Cerebellar nuclear complex (tissue), 1 donor: ENCODE measurements around the gene SMOC1.

Experiments used
- DNase-seq, 2 experiments: peaks; one replicate each; lab custom pipeline; 2025; lab: John Stamatoyannopoulos, UW

Gene SMOC1

DNA sequence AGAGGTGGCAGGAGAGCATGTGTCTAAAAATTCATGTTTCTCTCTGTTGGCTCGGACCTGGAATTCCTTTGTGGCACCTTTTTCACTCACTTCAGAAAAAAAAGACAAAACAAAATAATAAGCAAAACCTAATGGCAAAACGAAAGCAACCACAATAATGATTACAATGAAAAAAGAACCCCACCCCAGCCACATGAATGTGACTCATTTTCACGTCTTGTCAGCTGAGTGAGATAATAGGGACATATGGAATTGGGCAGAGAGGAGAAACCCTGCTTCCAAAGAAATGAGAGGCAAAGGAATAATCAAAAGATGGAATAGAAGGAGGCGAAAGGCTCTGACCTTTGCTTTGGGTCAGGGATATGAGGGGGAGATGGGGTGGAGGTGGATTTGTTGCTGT lies 166.1 kb downstream of the SMOC1 start:
- DNase-seq: no peak

DNA sequence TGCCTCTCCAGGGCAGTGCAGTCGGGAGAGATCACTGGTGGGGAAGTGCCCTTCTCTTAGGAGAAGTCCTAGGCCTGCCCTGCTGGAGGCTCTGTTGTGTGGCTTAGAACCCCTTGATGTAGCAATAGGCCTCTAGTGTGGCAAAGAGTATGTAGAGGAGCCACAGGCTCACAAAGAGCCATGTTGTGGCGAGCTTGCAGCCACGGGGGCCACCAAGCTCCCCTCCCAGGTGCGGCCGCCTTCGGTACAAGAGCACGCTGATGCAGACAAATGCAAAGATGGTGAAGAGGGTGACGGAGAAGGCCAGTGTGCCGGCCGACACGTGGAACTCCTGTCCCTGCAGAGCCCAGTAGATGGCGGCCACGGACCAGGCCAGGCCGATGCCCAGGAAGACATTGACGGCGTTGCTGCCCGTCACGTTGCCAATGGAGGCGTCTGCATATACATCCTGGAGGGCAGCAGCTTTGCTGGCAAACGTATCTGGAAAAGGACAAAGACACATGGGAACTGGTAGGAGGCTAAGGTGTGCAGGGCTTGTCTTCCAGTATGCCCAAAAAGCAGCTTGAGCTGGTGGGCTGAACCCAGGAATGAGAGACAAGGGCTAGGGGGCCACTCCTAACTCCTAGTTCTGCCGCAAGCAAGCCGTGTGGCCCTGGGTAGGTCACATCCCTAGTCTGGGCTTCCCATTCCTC lies 166.8 kb downstream of the SMOC1 start:
- DNase-seq: peak in 1 of 2 experiments; percentile 42

DNA sequence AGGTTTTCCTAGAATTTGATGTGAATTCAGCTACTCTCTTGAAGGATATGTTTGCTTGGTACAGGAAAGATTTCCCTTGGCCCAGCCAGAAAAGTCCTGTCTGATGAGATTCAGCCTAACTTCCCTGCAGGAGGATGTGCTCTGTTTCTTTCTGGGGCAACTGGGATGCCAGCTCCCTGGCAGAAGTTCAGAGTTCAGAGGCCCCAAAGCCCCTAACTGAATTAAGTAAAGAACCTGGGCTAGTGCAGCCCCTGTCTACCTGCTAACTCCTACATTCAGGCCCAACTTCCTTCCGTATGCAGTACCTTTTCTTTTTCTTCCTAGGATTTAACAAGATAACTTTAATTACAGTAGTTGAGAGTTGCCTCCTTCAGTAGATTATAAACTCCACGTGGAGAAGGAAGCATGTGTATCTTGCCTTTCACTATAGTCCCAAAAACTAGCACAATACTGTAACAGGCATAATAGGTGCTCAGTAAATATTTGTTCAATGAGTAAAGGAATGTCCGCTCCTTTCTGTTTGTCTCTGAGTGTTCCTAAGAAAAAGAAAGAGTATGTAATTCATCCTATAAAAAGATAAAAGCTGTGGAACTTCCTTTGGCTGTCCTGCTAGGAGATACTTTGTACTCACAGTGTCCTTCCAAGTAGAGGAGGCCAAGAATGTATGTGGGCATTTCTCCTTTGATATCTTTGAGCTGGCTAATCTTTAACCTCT lies 168.5 kb downstream of the SMOC1 start:
- no peak for DNase-seq

DNA sequence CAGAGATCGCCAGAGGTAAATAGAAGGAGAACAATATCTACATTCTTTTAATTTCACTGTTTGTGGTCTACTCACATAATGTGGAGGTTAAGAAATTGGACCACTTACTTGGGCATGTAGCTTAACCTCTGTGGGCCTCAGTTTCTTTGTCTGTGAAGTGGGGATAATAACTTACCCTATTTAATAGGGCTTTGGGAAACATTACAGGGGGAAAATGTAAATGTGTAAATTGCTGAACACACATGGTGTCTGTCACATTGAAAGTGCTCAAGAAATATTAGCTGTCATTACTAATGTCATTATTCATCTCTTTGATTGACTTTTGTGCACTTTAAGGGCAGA lies 169.1 kb downstream of the SMOC1 start:
- no peak for DNase-seq

DNA sequence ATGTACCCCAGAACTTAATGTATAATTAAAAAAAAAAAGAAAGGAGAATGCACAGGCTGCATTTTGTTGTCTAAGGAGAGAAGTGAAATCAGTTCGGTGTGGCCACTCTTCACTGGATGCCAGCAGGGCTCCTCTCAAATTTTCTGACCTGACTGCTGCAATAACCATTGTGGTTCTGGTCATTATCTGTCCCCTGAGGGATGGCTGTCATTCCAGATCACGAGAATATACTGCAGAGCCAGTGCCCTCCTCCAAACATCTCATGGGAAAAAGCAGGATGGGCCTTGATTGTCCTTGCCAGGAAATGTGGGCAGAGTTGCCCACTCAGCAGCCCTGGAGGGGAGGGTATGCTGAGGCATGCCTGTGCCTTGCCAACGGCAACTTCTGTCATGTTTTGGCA lies 170.4 kb downstream of the SMOC1 start:
- DNase-seq: no peak

DNA sequence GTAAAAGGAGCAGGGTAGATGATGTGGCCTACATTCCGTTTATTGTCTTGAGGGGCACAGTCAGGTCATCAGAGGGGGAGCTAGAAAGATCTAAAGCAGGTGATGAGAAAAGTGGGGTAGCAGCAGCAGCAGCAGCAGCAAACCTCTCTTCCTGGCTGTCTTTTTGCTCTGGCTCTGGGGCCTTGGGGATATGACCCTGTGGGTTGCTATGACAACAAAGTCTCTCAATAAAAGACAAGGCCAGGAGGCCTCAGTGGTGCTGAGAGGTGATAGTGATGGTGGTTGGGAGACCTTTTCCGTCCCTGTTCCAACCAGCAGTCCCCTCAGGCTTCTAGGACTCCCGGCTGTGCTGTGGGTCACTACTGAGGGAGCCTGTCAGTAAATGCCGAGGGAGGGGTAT lies 170.9 kb downstream of the SMOC1 start:
- DNase-seq: no peak

DNA sequence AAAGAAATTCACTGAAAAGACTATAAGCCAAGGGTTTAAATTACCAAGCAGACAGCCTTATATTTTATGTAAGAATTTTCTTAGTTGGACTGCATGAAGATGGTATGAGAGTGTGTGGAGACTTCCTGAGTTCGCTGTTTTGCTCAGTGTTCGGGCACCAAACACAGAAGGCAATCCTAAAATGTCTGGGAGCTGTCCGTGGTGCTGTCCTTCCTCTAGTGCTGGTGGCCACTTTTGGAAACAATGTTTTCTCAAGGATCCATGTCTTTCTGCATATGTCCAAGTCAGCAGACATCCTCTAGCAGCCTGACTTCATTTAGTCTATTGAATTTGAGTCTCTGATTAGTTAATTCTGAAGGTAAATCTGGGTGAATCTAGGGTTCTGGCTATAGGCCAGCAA lies 173.8 kb downstream of the SMOC1 start:
- DNase-seq: no peak

DNA sequence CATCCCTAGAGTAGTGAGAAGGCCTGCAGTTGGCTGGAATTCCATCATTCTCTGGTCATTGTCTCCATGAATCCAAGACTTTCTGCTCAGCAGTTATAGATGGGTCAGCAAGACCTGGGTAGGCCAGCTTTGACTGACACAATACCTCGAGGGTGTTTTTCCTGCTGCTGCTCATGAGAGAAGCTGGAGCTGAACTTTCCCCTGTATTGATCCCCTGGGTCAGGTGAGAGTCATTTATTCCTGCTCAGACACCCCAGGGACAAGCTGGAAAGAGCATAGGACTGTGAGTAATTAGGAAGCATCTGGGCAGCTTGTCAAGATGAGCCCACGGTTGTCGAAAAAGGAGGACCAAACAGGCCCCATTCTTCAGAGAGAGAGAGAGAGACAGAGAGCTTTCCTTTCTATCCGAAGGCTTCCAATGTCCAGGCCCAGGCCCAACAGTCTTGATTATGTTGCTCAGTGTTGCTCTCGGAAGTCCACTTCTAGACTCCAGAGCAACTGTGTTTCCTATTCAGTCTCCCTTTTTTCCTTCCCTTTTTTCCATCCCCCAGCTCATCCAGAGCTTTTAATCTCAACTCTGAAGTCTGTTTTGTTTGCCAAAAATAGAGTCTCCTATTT lies 178.4 kb downstream of the SMOC1 start:
- no peak for DNase-seq

DNA sequence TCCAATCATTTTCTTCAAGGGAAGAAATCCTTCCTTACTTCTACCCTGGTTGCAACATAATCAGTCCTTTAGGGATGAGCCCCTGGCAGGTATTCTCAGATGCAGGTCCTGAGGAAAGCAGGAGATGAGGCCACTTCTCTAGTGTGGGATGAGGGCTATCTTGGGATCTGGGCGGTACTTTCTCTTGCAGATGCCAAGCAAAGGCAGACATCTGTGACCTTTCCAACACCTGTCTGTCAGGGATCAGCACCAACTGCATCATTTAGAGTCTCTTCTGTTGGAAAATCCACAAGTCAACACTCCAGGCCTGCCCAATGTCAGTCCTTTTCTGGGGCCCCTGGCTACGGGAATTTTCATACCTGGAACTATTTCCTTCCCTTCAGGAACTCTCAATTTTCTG lies 180.3 kb downstream of the SMOC1 start:
- no peak for DNase-seq

DNA sequence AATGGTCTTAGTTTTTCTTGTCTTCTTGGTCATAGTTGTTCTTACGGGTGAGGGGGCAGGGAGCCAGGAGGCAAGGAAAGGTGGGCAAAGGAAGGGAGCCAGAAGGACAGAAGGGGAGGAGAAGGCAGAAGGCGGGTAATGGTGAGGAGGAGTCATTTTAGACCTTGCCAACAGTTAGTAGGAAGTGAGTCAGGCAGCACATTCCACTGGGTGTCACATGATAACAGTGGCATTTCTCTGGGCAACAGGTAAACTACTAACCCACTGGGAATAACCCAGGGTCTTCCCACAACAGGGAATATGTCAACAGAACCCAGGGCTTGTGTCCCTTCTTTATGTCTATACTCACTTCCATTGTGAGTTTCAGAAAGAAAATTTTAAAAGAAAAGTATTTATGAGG lies 181.9 kb downstream of the SMOC1 start:
- DNase-seq: no peak

DNA sequence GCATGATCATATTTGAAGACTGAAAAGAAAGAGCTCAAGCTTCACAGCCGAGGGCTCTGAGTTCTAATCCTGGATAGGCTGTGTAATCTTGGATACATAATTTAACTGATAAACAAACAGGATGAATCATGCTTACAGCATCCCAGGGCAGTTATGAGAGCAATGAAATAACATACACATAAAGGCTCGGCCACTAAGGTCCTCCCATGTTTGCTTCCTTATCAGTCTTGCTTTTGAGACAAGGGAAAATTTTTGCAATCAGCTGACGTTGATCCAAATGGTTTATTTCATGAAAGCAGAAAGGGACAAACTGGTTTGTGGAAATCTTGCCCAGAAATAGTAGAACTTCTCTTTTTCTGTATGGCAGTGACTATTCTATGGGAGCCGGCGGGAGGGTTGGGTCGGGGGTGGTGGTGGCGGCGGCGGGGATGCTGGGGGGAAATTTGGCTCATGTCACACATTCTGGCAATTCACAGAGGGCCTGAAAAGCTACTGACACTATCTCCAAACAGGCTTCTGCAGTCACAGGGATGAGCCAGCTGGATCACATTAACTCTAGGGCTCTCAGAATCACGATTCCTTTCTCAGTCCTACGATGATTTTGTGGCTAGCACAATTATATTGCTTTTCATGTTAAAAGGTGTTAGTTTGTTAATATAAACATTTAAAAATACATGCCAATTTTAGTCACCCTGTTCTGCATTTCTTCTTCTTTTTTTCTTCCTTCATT lies 185.1 kb downstream of the SMOC1 start:
- no peak for DNase-seq

DNA sequence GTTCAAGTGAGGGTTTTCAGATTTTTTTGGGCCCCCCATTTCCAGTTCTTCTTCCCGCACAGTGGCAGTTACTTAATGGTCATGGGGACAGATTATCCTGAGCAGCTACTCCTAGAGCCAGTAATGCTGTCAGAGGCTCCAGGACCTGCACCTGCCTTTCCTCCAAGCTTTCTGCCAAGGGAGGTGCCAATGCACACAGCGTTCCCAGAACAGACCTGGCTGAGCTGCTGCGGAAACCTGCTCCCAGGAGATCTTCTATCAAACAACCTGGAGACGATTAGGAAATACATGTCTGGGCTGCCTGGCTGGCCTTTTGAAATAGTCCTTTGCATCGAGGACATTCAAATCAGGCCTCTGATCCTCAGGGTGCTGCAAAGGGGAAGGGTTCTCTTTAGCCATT lies 188.6 kb downstream of the SMOC1 start:
- no peak for DNase-seq

DNA sequence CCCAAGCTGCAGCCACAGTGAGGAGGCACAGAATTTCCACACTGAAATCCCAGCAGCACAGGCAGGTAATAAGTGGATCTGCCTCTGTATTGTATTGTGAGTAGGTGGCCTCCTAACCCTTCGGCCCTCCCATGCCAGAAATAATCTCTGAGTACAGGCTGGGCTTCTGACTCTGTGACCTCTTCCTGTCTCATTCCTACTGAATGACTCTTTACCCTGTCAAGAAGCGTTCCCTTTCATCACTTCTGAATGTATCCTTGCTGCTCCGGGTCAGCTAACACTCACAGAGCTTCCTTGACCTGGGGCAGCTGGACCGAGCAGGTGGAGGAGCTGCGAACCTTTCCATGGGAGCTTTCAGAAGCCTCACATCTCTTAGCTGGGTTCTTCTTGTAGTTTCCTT lies 190.0 kb downstream of the SMOC1 start:
- DNase-seq: no peak

DNA sequence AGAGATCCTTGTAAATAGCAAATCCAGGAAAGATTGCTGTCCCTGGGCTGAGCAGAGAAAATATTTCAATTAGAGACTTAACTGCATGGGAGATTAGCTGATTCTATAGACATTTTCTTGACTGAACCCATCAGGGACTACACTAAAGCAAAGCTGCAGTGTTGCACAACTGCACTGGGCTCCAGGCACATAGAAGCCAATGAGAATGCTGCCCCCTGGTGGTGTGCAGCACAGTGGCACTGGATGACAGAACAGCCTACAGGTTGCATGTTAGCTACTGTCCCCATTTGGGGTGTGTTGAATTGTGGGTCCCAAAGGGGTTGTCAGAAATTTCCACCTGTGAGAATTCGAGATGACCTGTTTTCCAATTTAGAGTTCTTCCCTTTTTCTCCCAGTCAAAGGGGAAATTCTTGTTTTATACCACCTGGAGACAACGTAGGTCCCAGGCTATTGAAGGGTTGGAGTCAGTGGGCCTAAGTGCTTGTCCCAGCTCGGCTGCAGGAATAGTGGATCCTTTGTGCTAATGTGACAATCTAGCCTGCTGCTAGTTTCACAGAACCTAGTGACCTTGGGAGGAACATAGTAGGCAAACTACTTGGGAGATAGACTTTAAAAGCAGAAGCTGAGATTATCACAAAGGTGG lies 194.8 kb downstream of the SMOC1 start:
- no peak for DNase-seq

DNA sequence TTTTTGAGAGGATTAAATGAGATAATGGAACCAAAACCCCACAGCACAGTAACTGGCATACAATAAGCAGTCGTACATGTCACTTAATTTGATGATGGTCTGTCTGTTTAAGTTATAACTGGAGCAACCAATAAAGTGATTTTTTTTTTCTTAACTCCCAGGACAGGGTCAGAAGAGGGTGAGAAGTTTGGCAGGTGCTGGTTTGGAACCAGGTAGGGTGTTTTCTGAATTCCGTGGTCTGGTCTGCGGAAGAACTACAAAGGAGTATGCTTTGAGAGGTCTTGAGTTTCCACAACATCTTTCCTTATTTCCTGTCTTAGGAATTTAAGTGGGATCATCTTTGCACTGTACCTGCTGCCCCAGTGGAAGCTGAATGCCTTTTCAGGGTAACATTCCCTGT lies 197.8 kb downstream of the SMOC1 start:
- no peak for DNase-seq

DNA sequence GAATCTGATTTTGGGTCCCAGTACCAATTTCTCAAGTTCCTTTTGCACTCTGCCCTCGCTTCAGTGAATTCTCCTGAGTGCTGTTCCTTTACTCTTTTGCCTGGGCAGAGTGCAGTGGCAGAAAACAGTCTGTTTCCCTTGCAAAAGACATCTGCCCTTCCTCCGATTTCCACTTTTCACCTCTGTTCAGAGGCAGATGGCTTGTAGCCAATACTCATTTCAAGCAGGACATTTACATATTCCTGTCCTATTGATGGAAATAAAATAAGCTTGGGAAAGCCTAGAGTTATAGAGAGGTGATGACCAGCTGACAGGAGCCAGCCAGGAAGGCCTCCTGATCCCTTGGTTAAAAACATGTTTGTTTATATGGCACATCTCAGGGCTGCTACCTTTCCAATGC lies 198.5 kb downstream of the SMOC1 start:
- no peak for DNase-seq

DNA sequence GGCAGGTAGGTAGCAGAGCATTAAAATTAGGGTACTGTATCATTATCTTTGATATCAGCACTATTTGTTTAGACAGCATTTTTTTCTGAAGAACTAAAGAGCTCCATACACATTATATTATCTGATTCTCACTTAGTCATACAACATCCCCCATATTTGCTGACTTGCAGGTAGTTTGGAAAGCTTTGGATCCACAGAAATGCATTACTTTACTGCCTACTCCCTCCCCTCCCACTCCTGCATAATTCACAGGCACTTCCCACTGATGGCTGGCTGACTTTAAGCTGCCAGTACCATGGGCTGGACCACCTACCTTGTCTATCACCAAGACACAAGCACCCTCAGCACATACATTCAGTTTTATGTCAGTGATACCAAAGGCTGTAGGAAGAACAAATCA lies 199.1 kb downstream of the SMOC1 start:
- no peak for DNase-seq

DNA sequence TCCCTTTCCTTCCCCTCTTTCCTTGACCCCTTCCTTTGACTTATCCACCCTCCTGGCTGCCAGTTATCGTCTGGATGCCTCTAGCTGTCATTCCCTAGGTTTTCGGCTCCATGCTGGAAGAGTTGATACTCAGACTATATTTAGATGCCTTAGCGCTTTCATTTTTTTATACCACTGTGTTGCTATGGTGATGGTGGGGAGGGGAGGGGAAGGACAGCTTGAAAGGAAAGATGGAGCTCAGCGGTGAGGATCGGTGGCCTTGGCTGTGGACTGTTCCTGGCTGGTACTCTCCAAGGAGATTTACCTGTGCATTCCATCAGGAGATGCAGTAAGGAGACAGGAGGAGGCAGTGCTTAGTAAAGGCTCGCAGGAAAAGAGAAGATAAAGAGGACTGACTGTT lies 200.9 kb downstream of the SMOC1 start:
- peak in 1 of 2 experiments; percentile 20 for DNase-seq
